Measurements from ENCODE around the gene RNPS1.

- no peak for TF ChIP-seq POLR2A (IDR thresholded peaks at IDR 0.05; ENCODE audit: low read depth, low read length)
- no peak for TF ChIP-seq POLR2AphosphoS5 (IDR thresholded peaks at IDR 0.05; ENCODE audit: low read depth, low read length)
Observed at GRCh38 chr16:2284797-2285576, 17.1 kb upstream of the RNPS1 start.

Measured in GM12892 (cell line).